Measurements from ENCODE around the gene CDH26.

DNA sequence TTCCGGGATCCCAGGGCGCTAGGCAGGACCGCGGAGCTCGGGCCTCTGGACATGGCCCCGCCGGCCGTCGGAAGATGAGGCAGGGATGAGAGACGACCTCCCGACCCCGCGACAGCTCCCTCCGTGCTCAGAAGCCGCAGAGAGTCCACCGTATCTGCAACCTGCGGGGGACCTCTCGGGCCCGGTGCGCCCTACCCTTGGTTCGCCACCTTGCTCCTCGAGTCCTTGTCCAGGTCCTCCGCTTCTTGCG lies 18.4 kb upstream of the CDH26 start:
- TF ChIP-seq, protein P1, sequence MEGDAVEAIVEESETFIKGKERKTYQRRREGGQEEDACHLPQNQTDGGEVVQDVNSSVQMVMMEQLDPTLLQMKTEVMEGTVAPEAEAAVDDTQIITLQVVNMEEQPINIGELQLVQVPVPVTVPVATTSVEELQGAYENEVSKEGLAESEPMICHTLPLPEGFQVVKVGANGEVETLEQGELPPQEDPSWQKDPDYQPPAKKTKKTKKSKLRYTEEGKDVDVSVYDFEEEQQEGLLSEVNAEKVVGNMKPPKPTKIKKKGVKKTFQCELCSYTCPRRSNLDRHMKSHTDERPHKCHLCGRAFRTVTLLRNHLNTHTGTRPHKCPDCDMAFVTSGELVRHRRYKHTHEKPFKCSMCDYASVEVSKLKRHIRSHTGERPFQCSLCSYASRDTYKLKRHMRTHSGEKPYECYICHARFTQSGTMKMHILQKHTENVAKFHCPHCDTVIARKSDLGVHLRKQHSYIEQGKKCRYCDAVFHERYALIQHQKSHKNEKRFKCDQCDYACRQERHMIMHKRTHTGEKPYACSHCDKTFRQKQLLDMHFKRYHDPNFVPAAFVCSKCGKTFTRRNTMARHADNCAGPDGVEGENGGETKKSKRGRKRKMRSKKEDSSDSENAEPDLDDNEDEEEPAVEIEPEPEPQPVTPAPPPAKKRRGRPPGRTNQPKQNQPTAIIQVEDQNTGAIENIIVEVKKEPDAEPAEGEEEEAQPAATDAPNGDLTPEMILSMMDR (IDR thresholded peaks at IDR 0.05; ENCODE audit: insufficient read depth, low read length), result no peak
- no peak for TF ChIP-seq POLR2AphosphoS5 (IDR thresholded peaks at IDR 0.05; ENCODE audit: low read depth)
